ENCODE data around the gene DACT2. TPM values are rescaled to one million over a fixed set of nuclear protein-coding genes. Genes with fewer than 3 reads are reported as not detected.

Gene DACT2
- total RNA-seq, 1 experiment from 2014 or later = not detected

GRCh38 chr6:168280899-168281245 is 38.7 kb downstream of the DACT2 start:
- H3K27me3 Mint-ChIP-seq (ENCODE audit: insufficient read depth, unreplicated experiment) = peaks cover 63% of the 10 kb centered on the region
- H3K4me1 Mint-ChIP-seq (ENCODE audit: insufficient read depth, unreplicated experiment) = no peaks in the 10 kb centered on the region
- H3K36me3 Mint-ChIP-seq (ENCODE audit: insufficient read depth, unreplicated experiment) = no peaks in the 10 kb centered on the region
- ChIA-PET POLR2A (interaction anchor here (0.6 kb wide), 1 partner anchor 111 kb away, joined by 3 read pairs; no protein-coding TSS in a partner anchor), CTCF (no interaction called here)
- no peak overlapping the region for H3K4me3 Mint-ChIP-seq (ENCODE audit: unreplicated experiment)
- TF ChIP-seq, protein P1, sequence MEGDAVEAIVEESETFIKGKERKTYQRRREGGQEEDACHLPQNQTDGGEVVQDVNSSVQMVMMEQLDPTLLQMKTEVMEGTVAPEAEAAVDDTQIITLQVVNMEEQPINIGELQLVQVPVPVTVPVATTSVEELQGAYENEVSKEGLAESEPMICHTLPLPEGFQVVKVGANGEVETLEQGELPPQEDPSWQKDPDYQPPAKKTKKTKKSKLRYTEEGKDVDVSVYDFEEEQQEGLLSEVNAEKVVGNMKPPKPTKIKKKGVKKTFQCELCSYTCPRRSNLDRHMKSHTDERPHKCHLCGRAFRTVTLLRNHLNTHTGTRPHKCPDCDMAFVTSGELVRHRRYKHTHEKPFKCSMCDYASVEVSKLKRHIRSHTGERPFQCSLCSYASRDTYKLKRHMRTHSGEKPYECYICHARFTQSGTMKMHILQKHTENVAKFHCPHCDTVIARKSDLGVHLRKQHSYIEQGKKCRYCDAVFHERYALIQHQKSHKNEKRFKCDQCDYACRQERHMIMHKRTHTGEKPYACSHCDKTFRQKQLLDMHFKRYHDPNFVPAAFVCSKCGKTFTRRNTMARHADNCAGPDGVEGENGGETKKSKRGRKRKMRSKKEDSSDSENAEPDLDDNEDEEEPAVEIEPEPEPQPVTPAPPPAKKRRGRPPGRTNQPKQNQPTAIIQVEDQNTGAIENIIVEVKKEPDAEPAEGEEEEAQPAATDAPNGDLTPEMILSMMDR (IDR thresholded peaks at IDR 0.05; ENCODE audit: unreplicated experiment) = no peak
- BruUV-seq (replicated peaks) = no TSS peak
- H3K27ac Mint-ChIP-seq (ENCODE audit: low read depth, unreplicated experiment) = no peak overlapping the region
- DNase-seq (ENCODE audit: unreplicated experiment) = no peak
- H3K9me3 Mint-ChIP-seq (ENCODE audit: unreplicated experiment) = no peaks in the 10 kb centered on the region
- intact Hi-C loops (cut with micrococcal nuclease) = no loop called here

DNA sequence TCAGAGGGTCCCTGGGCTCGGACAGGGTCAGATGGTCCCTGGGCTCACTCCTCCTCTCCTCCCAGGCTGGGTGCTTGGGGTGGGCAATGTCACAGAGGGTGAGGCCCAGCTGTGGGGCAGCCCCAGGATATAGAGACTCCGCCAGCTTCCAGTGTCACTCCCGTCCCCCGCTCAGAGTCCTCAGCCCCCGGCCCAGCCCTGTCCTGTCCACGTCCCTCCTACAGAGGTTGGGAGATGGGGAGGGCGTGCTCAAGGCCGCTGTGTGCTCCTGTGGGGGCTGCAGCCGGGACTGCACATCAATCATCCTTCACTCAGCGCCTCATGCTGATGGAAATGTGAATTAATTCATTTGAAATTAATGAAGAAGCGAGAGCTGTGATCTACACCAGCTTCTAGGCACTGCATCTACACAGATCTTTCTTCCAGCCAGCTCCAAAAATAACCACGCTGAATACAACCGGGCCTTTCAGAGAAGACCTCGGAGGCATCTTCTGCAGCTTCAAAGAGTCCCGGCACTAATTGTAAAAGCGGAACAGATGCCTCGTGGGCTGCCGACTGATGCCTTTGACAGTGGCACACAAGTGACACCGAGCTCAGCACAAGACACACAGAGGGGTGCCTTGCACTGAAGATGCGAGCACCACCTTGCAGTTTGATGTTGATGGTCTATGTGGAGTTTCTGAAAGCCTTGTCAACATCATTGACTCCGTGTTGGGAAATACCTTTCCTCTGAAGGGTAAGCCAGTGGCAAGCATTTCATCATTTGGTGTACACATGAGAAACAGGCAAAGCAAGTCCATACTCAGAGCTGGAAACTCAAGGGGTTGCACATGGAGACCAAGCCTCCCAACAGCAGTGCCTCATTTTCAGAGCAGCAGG is 39.3 kb downstream of the DACT2 start:
- BruUV-seq (replicated peaks) = no TSS peak
- POLR2A ChIA-PET = no interaction called here
- Mint-ChIP-seq H3K4me3 (ENCODE audit: unreplicated experiment) (no peak overlapping the region), H3K4me1 (ENCODE audit: insufficient read depth, unreplicated experiment) (no peaks in the 10 kb centered on the region), H3K27me3 (ENCODE audit: insufficient read depth, unreplicated experiment) (peaks cover 69% of the 10 kb centered on the region), H3K27ac (ENCODE audit: low read depth, unreplicated experiment) (no peak overlapping the region), H3K9me3 (ENCODE audit: unreplicated experiment) (no peaks in the 10 kb centered on the region), H3K36me3 (ENCODE audit: insufficient read depth, unreplicated experiment) (no peaks in the 10 kb centered on the region)
- intact Hi-C loops (cut with micrococcal nuclease) = no loop called here
- no peak for DNase-seq (ENCODE audit: unreplicated experiment)
- CTCF ChIA-PET = interaction anchor here (0.6 kb wide), 1 partner anchor 356 kb away, joined by 3 read pairs; no protein-coding TSS in a partner anchor
- TF ChIP-seq, protein P1 (IDR thresholded peaks at IDR 0.05; ENCODE audit: unreplicated experiment) = no peak

GRCh38 chr6:168279403-168279935 is 40.1 kb downstream of the DACT2 start:
- no TSS peak for BruUV-seq (replicated peaks)
- POLR2A ChIA-PET = no interaction called here
- CTCF ChIA-PET = no interaction called here

DNA sequence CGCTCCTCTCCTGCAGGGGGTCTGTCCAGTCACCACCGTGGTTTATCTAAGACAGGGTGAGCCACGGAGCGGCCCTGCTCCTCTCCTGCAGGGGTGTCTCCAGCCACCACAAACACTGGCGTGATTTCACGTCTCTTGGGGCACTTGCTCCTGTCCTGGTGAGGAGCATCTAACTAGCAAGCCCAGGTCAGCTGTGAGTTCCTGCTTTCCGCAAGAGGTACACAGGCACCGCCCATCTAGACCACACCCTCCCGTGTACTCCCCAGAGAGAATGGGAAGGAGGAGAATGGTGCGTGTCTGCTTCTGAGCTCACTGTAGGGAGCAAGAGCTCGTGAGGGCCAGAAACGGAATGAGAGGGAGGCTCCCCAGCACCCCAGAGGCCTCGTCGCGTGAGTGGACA is 40.7 kb downstream of the DACT2 start:
- Mint-ChIP-seq H3K4me3 (ENCODE audit: unreplicated experiment) (no peak overlapping the region), H3K4me1 (ENCODE audit: insufficient read depth, unreplicated experiment) (no peaks in the 10 kb centered on the region), H3K27me3 (ENCODE audit: insufficient read depth, unreplicated experiment) (peaks cover 80% of the 10 kb centered on the region), H3K9me3 (ENCODE audit: unreplicated experiment) (no peaks in the 10 kb centered on the region), H3K27ac (ENCODE audit: low read depth, unreplicated experiment) (no peak overlapping the region), H3K36me3 (ENCODE audit: insufficient read depth, unreplicated experiment) (no peaks in the 10 kb centered on the region)
- POLR2A ChIA-PET = no interaction called here
- no TSS peak for BruUV-seq (replicated peaks)
- intact Hi-C loops (cut with micrococcal nuclease) = no loop called here
- CTCF ChIA-PET = no interaction called here
- DNase-seq (ENCODE audit: unreplicated experiment) = no peak
- TF ChIP-seq, protein P1 (IDR thresholded peaks at IDR 0.05; ENCODE audit: unreplicated experiment) = no peak

More at GRCh38 chr6:168279403-168279935, 40.1 kb downstream of the DACT2 start:
- DNase-seq (ENCODE audit: unreplicated experiment) = no peak
- intact Hi-C loops (cut with micrococcal nuclease) = no loop called here
- Mint-ChIP-seq H3K27me3 (ENCODE audit: insufficient read depth, unreplicated experiment) (peaks cover 77% of the 10 kb centered on the region), H3K4me1 (ENCODE audit: insufficient read depth, unreplicated experiment) (no peaks in the 10 kb centered on the region), H3K27ac (ENCODE audit: low read depth, unreplicated experiment) (no peak overlapping the region), H3K4me3 (ENCODE audit: unreplicated experiment) (no peak overlapping the region), H3K9me3 (ENCODE audit: unreplicated experiment) (no peaks in the 10 kb centered on the region), H3K36me3 (ENCODE audit: insufficient read depth, unreplicated experiment) (no peaks in the 10 kb centered on the region)
- TF ChIP-seq, protein P1 (IDR thresholded peaks at IDR 0.05; ENCODE audit: unreplicated experiment) = no peak

All from MCF 10A (cell line).